GM12875 (cell line): Measurements from ENCODE around the gene CACTIN.
"Not testable (repeated sequence)": the region's sequence is repeated elsewhere in the genome, so short reads cannot be mapped to it uniquely, and the experiment has no call there.

Source experiments
- H3K4me3 ChIP-seq: one replicate; pipeline ENCODE4 v1.5.1; 2011; ENCODE audit warnings: low read depth, low read length, control low read depth
- TF ChIP-seq, protein P1 (sequence below): IDR thresholded peaks from 2 replicates; pipeline ENCODE4 v1.5.1; 2011; ENCODE audit warnings: low read depth, mild to moderate bottlenecking, control low read depth, inconsistent platforms, low read length, moderate library complexity, borderline replicate concordance; ENCODE audit not compliant: insufficient read depth

Gene CACTIN

DNA sequence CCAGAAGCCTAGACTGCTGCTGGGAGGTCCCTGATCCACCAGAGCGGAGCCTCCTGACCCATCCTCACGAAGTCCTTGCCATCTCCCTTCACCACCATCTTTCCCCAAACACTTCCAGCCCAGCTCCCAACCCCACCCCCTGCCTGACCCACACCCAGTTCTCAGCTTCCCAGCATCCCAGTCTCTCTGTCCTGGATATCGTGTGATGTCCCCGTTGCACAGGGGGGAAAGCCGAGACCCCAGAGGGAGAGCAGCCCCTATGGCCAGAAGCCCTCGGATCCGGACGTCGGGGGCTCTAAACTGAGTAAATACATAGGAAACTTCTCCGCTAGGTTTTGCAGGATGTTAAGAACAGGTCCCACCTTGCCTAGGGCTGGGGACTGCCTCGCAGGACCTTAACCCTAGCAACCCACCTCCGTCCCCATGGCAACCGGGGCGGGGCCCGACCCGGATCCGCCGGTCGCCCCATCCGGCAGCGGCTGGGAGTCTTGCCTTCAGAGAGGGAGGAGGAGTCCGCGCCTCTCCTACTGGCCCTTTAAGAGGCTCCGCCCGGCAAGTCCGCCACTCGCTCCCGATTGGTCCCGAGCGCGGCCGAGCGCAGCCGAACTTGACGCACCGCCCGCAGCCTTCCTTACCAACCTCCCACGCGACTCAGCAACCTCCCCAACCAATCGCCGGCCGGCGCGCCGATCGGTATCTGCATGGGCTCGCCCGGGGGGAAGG is 54.3 kb downstream of the CACTIN start:
- peak overlapping the region; percentile 42 for H3K4me3 ChIP-seq
- TF ChIP-seq, protein P1, sequence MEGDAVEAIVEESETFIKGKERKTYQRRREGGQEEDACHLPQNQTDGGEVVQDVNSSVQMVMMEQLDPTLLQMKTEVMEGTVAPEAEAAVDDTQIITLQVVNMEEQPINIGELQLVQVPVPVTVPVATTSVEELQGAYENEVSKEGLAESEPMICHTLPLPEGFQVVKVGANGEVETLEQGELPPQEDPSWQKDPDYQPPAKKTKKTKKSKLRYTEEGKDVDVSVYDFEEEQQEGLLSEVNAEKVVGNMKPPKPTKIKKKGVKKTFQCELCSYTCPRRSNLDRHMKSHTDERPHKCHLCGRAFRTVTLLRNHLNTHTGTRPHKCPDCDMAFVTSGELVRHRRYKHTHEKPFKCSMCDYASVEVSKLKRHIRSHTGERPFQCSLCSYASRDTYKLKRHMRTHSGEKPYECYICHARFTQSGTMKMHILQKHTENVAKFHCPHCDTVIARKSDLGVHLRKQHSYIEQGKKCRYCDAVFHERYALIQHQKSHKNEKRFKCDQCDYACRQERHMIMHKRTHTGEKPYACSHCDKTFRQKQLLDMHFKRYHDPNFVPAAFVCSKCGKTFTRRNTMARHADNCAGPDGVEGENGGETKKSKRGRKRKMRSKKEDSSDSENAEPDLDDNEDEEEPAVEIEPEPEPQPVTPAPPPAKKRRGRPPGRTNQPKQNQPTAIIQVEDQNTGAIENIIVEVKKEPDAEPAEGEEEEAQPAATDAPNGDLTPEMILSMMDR: no peak

DNA sequence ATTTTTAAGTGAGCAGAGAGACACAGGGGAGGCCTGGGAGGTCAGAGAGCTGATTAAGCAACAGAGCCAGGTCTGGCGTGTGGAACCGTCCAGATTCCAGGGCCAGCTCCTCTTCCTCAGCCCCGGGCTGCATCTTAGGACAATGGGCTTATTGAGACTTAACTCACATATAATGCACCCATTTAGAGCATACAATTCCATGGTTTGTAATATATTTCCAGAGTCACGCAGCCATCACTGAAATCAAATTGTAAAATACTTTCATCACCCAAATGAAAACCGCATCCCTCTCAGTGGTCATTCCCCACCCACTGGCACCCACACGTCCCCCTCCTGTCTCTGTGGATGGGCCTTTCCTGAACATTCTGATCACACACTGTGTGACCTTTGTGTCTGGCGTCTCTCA is 56.0 kb downstream of the CACTIN start:
- H3K4me3 ChIP-seq: no peak overlapping the region
- TF ChIP-seq, protein P1: no peak

DNA sequence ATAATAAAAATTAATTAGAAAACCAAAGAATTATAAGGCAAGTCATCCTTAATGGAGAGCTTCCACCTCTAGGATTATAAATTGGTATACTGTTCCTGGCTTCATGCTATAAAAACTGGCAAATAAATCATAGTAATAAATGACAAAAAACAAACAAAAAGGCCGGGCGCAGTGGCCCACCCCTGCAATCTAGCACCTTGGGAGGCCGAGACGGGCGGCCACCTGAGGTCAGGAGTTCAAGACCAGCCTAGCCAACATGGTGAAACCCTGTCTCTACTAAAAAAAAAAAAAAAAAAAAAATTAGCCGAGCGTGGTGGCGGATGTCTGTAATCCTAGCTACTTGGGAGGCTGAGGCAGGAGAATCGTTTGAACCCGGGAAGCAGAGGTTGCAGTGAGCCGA is 56.5 kb downstream of the CACTIN start:
- not testable (repeated sequence) for H3K4me3 ChIP-seq

DNA sequence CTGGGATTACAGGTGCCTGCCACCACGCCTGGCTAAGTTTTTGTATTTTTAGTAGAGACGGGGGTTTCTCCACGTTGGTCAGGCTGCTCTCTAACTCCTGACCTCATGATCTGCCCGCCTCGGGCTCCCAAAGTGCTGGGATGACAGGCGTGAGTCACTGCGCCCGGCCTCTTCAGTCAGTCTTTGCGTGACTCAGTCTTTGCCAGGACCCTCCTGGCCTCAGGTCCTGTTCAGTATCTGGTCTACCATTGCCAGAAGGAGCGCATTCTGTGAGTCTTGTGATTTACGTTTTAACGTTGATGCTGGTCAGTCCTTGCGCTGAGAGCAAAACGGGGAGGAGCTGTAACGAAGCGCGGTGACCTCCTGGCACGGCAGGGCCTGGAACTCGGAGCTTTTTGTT is 61.5 kb downstream of the CACTIN start:
- no peak overlapping the region for H3K4me3 ChIP-seq
- TF ChIP-seq, protein P1: no peak

DNA sequence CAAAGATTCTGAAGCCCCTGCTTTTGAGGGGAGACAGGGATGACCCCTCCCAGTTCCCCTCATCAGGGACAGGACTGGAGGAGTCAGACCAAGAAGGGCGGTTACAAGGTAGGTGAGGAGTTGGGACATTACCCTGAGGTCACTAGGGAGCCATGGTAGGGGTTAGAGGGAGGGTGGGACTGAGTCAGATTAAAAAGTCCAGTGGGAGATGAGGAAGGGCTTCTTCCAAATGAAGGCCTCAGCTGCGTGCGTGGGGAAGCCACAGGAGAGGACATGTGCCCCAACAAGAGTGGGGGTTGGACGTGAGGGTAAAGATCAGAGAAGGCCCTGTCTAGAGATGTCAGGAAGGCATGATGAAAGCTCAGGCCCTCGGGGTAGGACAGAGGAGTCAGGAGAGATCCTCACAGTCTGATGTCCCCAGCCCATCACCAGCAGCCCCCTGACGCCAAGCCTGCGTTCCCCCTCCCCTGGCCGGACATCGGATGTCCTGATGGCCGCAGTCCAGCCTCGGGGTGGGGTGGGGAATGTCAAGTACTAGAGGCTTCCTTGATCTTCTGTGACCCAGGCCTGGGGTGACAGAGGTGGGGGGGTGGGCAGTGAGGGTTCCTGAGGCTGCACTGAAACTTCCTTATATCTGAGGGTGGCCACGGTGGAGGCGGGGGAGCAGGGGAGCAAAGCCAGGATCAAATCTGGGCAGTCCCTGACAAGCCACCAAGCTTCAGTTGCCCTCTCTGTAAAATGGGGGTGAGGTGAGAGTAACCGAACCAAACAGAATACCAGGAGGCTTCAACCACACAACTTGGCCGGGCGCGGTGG is 62.7 kb downstream of the CACTIN start:
- no peak overlapping the region for H3K4me3 ChIP-seq
- TF ChIP-seq, protein P1: no peak
